Smooth muscle cell (in vitro differentiated cells): ENCODE measurements around the gene MDM2. TPM values are rescaled to one million over a fixed set of nuclear protein-coding genes. Genes with fewer than 3 reads are reported as not detected.

ENCODE experiments used
- DNase-seq: peaks from one replicate; lab custom pipeline; 2025; ENCODE audit not compliant: unreplicated experiment; lab: John Stamatoyannopoulos, UW
- H2AFZ ChIP-seq: fragments of 200-600 bp; sonication (generic); 2 replicates; pipeline ENCODE4 v1.6.0; 2016; ENCODE audit warnings: antibody characterized with exemption, low read depth, mild to moderate bottlenecking
- H3F3A ChIP-seq: fragments of 200-600 bp; sonication (generic); 2 replicates; pipeline ENCODE4 v1.6.0; 2017; ENCODE audit warnings: antibody characterized with exemption, low read depth
- H3K27ac ChIP-seq: fragments of 200-600 bp; sonication (generic); 2 replicates; pipeline ENCODE4 v1.5.1; 2016; ENCODE audit warnings: low read depth, mild to moderate bottlenecking
- H3K27me3 ChIP-seq: fragments of 200-600 bp; sonication (generic); 2 replicates; pipeline ENCODE4 v1.6.1; 2016; ENCODE audit warnings: low read depth, mild to moderate bottlenecking
- H3K36me3 ChIP-seq: fragments of 200-600 bp; sonication (generic); 2 replicates; pipeline ENCODE4 v1.5.1; 2016; ENCODE audit warnings: low read depth
- H3K4me1 ChIP-seq: fragments of 200-600 bp; sonication (generic); 2 replicates; pipeline ENCODE4 v1.5.1; 2016; ENCODE audit warnings: low read depth
- H3K4me2 ChIP-seq: fragments of 200-600 bp; sonication (generic); 2 replicates; pipeline ENCODE4 v1.6.0; 2016; ENCODE audit warnings: mild to moderate bottlenecking
- H3K4me3 ChIP-seq: fragments of 200-600 bp; sonication (generic); 2 replicates; pipeline ENCODE4 v1.5.1; 2016; ENCODE audit warnings: mild to moderate bottlenecking
- H3K79me2 ChIP-seq: fragments of 200-600 bp; sonication (generic); 2 replicates; pipeline ENCODE4 v1.6.0; 2016; ENCODE audit warnings: low read depth, mild to moderate bottlenecking
- H3K9ac ChIP-seq: fragments of 200-600 bp; sonication (generic); 2 replicates; pipeline ENCODE4 v1.6.0; 2016; ENCODE audit warnings: low read depth
- H3K9me3 ChIP-seq: fragments of 200-600 bp; sonication (generic); replicated peaks from 2 replicates; pipeline ENCODE4 v1.5.1; 2016; ENCODE audit warnings: low read depth
- H4K20me1 ChIP-seq: fragments of 200-600 bp; sonication (generic); 2 replicates; pipeline ENCODE4 v1.6.0; 2016; ENCODE audit warnings: low read depth
- CTCF ChIP-seq: fragments of 200-600 bp; sonication (generic); IDR thresholded peaks from 2 replicates; pipeline ENCODE4 v1.5.1; 2017; ENCODE audit warnings: borderline replicate concordance, mild to moderate bottlenecking, antibody characterized with exemption; ENCODE audit not compliant: insufficient read depth, poor library complexity, severe bottlenecking
- WGBS: methylation state at CpG from one replicate; pipeline ENCODE4 v1.1.7; 2016; ENCODE audit warnings: low lambda C conversion rate; 5-methylcytosine and 5-hydroxymethylcytosine counted together
- polyA plus RNA-seq: library from polyadenylated mRNA; unstranded; fragments of >200 nt; fragmentation: Nextera tagmentation; extraction: Ambion mirVana; gene quantifications from 2 replicates; pipeline ENCODE4 v1.2.1, GENCODE V29; 2016
- total RNA-seq: library from RNA; depleted of rRNA; stranded (reverse); fragments of >200 nt; gene quantifications from 2 replicates; pipeline ENCODE4 v1.2.3, GENCODE V29; 2014

The MDM2 gene
- total and polyA plus RNA-seq, 2 experiments from 2014 or later = 43.4 to 189 TPM

- Histone ChIP-seq H3K4me3 (no peak overlapping the region), H3K4me1 (no peaks in the 10 kb centered on the region), H3K36me3 (peaks cover 43% of the 10 kb centered on the region), H2AFZ (no peak overlapping the region), H3K9me3 (no peaks in the 10 kb centered on the region), H3K4me2 (no peak overlapping the region), H4K20me1 (peaks cover 88% of the 10 kb centered on the region), H3K27ac (no peak overlapping the region), H3K9ac (no peak overlapping the region), H3K79me2 (peaks cover 3% of the 10 kb centered on the region), H3K27me3 (no peaks in the 10 kb centered on the region), H3F3A (peaks cover 29% of the 10 kb centered on the region)
- 92% methylated on average over 2 of the region's 2 CpGs for WGBS
- DNase-seq = no peak
- no peak for TF ChIP-seq CTCF
These were observed 33.7 kb downstream of the MDM2 start for GRCh38 chr12:68841717-68842116.

- Histone ChIP-seq H3K9ac (no peak overlapping the region), H3F3A (peaks cover 29% of the 10 kb centered on the region), H2AFZ (no peak overlapping the region), H3K4me2 (no peak overlapping the region), H3K36me3 (peaks cover 39% of the 10 kb centered on the region), H3K4me3 (no peak overlapping the region), H3K79me2 (peaks cover 3% of the 10 kb centered on the region), H4K20me1 (peaks cover 84% of the 10 kb centered on the region), H3K27me3 (no peaks in the 10 kb centered on the region), H3K4me1 (no peaks in the 10 kb centered on the region), H3K9me3 (no peaks in the 10 kb centered on the region), H3K27ac (no peak overlapping the region)
- DNase-seq = no peak
- no peak for TF ChIP-seq CTCF
- 80% methylated on average over 3 of the region's 3 CpGs for WGBS
These were observed 34.1 kb downstream of the MDM2 start for GRCh38 chr12:68842123-68842522.

GRCh38 chr12:68842784-68843567 lies 35.0 kb downstream of the MDM2 start:
- H3K4me3 ChIP-seq = no peak overlapping the region
- H3K36me3 ChIP-seq = peaks cover 32% of the 10 kb centered on the region
- peaks cover 29% of the 10 kb centered on the region for H3F3A ChIP-seq
- no peak for DNase-seq
- H4K20me1 ChIP-seq = peaks cover 75% of the 10 kb centered on the region
- no peak overlapping the region for H3K27ac ChIP-seq
- H3K9ac ChIP-seq = no peak overlapping the region
- no peaks in the 10 kb centered on the region for H3K27me3 ChIP-seq
- WGBS = 86% methylated on average over 2 of the region's 2 CpGs
- no peak overlapping the region for H2AFZ ChIP-seq
- no peak overlapping the region for H3K4me2 ChIP-seq
- H3K79me2 ChIP-seq = no peaks in the 10 kb centered on the region
- no peaks in the 10 kb centered on the region for H3K4me1 ChIP-seq
- H3K9me3 ChIP-seq = no peaks in the 10 kb centered on the region
- TF ChIP-seq CTCF = no peak

- WGBS = 95% methylated on average over 4 of the region's 4 CpGs
- Histone ChIP-seq H3K4me3 (no peak overlapping the region), H4K20me1 (peaks cover 62% of the 10 kb centered on the region), H3K27ac (no peak overlapping the region), H3F3A (peaks cover 29% of the 10 kb centered on the region), H3K36me3 (peaks cover 21% of the 10 kb centered on the region), H3K27me3 (no peaks in the 10 kb centered on the region), H2AFZ (no peak overlapping the region), H3K4me1 (no peaks in the 10 kb centered on the region), H3K9ac (no peak overlapping the region), H3K9me3 (no peaks in the 10 kb centered on the region), H3K79me2 (no peaks in the 10 kb centered on the region), H3K4me2 (no peak overlapping the region)
- TF ChIP-seq CTCF = no peak
- DNase-seq = no peak
These were observed 36.4 kb downstream of the MDM2 start for GRCh38 chr12:68844318-68844745.
